ENCODE measurements around the gene EML2.

DNA sequence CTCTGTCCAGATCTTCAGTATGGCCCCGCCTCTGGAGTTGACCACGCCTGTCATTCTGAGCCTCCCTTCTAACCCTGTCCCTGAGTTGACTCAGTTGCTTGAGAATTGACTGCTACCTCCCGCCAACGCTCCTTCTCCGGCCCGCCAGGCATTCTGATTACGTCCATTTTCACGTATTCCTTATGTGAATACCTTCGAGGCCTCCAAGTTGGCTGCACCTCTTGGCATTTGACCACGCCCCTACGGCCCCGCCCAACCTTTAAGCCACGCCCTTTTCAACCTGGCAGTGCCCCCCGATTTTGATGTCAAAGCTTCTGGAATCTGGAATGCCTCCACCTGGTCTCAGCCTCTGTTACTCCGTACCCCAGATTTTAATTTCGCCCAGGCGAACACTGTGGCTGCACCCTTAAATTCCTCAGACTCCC lies 1.7 kb upstream of the EML2 start:
- TF ChIP-seq TAF1 (IDR thresholded peaks at IDR 0.05; ENCODE audit: low read depth) (no peak), CEBPB (IDR thresholded peaks at IDR 0.05) (no peak), EP300 (IDR thresholded peaks at IDR 0.05; ENCODE audit: borderline replicate concordance) (no peak)

Data from Ishikawa (cell line).